ENCODE data around the gene CCL1.

CCL1 gene

DNA sequence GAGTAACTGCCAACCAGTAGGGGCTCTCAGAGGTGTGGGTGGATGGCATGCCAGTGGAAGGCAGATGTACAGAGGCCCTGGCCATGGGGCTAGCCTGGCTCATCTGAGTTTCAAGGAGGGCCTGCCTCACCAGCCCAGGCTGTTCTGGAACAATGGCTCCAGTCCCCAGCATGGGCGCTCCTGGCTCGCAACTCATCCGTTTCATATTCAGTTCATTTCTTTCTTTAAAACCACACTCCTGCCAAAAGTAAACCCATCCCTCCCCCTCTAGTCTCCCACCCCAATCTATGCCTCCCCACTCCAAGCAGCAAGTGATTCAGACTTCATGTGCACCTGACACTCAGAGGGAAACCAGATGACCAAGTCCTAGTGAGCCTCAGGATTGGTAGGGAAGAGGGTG, 4.4 kb downstream of the CCL1 start:
- DNase-seq (ENCODE audit: low read depth): no peak

DNA sequence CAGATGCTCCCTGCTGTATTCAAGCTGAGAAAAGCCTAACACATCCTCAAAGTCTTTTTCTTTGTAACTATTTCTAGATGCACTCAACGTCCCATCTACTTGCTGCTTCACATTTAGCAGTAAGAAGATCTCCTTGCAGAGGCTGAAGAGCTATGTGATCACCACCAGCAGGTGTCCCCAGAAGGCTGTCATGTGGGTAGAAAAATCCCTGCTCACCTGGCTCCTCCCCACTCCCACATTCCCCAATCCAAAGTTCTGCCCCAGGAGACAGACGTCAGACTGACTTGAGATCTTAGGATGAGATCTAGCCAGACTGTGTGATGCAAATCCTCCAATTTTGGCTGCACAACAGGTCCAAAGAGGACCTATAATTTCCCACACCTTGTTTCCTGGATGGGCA, 5.6 kb downstream of the CCL1 start:
- no peak for DNase-seq (ENCODE audit: low read depth)

- DNase-seq (ENCODE audit: low read depth): no peak
Observed at GRCh38 chr17:34356194-34356593, 6.8 kb downstream of the CCL1 start, which contains the start of gene CCL13. TSS of gene CCL13 (plus strand) at chr17:34356480. CDS start at chr17:34356527, 47 bp downstream.

DNA sequence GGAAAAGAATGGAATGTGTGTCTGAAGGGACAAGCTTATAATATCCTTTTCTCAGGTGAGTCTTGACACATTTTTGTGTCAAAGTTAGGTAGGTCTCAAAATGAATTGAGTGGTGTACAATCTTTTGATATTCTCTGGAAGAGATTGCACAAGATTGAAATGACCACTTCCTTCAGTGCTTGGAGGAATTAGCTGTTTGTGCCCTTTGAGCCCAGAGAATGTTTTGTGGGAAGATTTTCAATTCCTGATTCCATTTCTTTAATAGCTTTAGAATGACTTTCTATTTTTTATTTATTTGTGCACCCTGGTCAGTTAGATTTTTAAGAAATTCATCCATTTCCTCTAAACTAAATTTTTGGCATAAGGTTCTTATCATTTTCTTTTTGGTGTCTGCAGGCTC, 8.4 kb downstream of the CCL1 start:
- DNase-seq (ENCODE audit: low read depth): peak; percentile 64

DNA sequence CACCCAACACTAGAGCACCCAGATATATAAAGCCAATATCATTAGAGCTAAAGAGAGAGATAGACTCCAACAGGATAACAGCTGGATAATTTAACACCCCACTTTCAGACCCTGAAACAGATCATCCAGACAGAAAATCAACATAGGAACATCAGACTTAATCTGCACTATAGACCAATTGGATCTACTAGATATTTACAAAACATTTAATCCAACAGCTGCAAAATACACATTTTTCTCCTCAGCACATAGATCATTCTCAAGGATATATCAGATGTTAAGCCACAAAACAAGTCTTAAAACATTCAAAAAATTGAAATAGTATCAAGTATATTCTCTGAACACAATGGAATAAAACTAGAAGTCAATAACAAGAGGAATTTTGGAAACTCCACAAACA, 10.8 kb downstream of the CCL1 start:
- no peak for DNase-seq (ENCODE audit: low read depth)

DNA sequence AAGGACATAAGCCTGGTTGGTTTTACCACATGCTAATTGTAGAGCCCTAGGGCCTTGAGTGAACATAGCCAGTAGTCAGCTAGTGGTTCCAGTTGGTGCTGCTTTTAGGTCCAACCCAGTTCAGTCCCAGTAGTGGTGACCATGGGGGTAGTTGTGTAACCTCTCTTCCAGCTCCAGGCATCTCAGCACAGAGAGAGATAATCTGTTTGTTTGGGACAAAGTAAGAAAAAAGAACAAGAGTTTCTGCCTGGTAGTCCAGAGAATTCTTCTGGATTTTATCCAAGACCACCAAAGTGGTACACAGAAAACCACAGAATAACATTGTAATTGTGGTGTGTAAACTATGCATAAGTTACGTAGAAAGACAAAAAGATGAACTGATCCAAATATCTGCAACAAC, 11.9 kb downstream of the CCL1 start:
- DNase-seq (ENCODE audit: low read depth): peak; percentile 20

DNA sequence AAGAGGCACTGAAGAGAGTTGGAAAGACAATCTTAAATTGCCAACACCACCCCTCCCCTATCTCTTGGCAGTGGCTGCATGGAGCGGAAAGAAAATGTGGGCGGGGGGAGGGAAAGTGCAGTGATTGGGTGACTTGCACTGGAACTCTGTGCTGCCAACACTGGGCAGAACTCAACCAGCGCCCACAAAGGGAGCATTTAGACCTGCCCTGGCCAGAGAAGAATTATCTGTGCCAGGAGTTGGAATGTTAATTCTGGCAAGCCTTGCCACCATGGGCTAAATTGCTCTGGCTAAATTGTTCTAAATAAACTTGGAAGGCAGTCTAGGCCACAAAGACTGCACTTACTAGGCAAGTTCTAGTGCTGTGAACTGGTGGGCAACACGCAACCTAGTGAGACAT, 13.3 kb downstream of the CCL1 start:
- no peak for DNase-seq (ENCODE audit: low read depth)

DNA sequence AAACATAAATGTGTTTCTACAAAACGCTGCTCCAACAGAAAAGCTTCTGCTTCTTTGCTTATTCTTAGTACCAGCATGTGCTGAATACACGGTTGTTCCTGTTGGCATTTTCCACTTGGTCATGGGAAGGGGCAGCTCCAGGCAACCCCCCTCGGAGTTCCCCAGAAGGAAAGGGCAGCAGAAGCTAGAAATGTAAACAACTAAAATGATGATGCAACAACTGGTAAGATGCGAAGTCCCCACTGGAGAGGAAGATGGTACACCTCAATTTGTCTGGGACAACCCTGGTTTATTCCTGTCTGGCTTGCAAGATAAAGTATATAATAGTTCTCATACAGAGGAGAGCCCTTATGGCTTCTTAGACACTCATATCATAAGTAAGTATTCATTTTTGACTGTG, 16.0 kb downstream of the CCL1 start:
- DNase-seq (ENCODE audit: low read depth): no peak

GRCh38 chr17:34341916-34342315, 21.1 kb downstream of the CCL1 start:
- no peak for DNase-seq (ENCODE audit: low read depth)

DNA sequence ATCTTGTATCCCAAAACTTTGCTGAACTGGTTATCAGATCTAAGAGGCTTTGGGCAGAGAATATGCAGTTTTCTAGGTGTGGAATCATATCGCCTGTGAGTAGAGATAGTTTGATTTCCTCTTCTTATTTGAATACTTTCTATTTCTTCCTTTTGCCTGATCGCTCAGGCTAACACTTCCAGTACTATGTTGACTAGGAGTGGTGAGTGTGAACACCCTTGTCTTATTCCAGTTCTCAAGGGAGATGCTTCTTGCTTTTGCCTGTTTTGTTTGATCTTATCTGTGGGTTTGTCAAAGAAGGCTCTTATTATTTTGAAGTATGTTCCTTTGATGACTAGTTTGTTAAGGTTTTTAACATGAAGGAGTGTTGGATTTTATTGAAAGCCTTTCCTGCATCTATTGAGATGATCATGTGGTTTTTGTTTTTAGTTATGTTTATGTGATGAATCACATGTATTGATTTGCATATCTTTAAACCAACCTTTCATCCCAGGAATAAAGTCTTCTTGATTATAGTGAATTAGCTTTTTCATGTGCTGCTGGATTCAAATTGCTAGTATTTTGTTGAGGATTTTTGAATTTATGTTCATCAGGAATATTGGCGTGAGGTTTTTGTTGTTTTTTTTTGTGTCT, 23.8 kb downstream of the CCL1 start:
- no peak for DNase-seq (ENCODE audit: low read depth)

DNA sequence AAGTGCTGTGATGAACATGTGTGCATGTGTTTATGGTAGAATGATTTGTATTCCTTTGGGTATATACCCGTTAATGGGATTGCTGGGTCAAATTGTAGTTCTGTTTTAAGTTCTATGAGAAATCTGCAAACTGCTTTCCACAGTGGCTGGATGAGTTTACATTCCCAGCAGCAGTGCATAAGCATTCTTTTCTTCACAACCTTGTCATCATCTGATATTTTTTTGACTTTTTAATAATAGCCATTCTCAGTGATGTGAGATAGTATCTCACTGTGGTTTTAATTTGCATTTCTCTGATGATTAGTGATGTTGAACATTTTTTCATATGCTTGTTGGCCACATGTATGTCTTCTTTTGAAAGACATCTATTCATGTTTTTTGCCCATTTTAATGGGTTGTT, 25.3 kb downstream of the CCL1 start:
- no peak for DNase-seq (ENCODE audit: low read depth)

GRCh38 chr17:34327580-34327979, 35.5 kb downstream of the CCL1 start:
- DNase-seq (ENCODE audit: low read depth): peak; percentile 80

DNA sequence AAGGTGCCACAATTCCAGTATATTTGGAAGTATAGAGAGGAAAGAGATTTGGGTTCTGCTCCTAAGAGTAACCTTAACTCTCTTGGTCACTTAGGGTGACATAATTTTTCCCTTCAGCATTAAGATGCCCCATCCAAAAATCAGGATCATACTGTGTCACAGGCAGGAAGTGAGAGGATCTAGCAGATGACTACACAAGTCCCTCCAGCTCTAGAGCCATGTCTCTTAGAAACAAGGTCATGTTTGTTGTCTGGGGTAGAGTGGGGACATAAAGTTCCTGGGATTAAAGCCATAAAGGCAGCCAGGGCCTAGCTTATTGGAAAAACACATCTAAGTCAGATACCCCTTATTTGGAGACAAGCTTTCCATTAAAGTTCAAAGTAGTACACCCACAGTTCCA, 41.1 kb downstream of the CCL1 start:
- no peak for DNase-seq (ENCODE audit: low read depth)

DNA sequence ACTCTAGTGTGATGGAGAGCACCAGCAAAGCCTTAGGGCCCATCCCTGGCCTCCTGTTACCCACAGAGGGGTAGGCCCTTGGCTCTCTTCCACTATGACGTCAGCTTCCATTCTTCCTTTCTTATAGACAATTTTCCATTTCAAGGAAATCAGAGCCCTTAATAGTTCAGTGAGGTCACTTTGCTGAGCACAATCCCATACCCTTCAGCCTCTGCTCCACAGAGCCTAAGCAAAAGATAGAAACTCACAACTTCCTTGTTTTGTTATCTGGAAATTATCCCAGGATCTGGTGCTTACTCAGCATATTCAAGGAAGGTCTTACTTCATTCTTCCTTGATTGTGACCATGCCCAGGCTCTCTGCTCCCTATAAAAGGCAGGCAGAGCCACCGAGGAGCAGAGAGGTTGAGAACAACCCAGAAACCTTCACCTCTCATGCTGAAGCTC, 44.0 kb downstream of the CCL1 start, which contains the start of gene CCL8:
Gene CCL8, plus strand, starts transcription at position 397 of the 445 bp plus-strand sequence. CDS start 67 bp downstream, outside the sequence.
- DNase-seq (ENCODE audit: low read depth): peak; percentile 36

DNA sequence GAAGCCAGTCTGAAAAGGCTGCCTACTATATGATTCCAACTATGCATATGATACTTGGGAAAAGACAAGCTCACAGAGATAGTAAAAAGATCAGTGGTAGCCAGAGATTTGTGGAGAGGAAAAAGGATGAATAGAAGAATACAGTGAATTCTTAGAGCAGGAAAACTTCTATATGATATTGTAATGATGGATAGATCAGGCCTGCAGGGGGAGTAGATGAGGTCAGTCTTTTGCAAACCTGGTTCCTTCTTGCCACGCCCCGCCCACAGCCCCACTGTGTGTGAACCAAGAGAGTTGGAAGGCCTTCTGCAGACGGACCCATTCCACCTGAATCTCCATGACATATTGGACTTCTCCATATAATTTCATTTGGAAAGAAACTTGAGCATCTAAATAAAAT, 44.6 kb downstream of the CCL1 start:
- DNase-seq (ENCODE audit: low read depth): no peak

GRCh38 chr17:34314279-34314678, 48.8 kb downstream of the CCL1 start:
- peak; percentile 95 for DNase-seq (ENCODE audit: low read depth)

DNA sequence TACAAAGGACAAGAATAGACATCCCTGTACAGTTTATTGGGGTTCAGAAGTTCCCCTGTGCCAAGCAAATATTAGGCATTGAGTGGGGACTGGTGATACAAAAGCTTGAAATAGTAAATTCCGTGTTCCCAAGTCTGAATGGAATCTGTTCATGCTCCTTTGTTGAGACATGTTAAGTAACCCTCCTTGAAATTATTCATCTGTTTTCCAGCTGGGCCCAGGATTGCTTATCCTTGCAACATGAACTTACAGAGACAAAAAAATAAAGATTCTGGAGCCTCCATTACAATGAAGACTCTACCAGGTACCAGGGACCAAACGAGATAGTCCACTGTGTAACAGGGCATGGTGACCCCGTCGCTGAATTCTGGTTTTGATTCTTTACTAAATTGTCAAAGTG, 49.9 kb downstream of the CCL1 start:
- peak; percentile 84 for DNase-seq (ENCODE audit: low read depth)

- peak; percentile 90 for DNase-seq (ENCODE audit: low read depth)
Observed at GRCh38 chr17:34312080-34312479, 51.0 kb downstream of the CCL1 start.

DNA sequence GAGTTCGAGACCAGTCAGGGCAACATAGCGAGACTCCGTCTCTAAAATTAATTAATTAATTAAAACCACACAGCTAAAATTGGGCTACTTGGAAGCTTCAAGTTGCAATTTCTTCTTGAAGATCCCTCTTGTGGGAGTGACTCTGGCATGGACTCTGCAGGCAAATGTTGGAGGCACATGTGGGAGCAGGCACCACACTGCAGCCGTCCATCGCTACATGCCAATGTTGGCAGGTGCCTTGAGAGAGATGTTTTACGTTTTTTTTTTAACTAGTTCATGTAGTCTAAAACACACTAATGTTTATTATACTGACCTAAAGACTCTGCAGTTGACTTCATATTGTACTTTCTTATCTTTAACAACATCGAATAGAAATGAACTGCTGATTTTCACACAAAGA, 51.7 kb downstream of the CCL1 start:
- no peak for DNase-seq (ENCODE audit: low read depth)

Measured in fibroblast of gingiva (primary cell).